Upper lobe of right lung (tissue), 1 donor: ENCODE results near the gene RBFOX1. TPM values are rescaled to one million over a fixed set of nuclear protein-coding genes. Genes with fewer than 3 reads are reported as not detected.

Source experiments
- ATAC-seq: fragments of 200-7000 bp; cut with Tn5 transposase; one replicate; pipeline ENCODE4 v1.9.1; 2020; ENCODE audit warnings: mild to moderate bottlenecking, moderate library complexity
- DNase-seq: peaks from one replicate; pipeline ENCODE4 v3.0.0-alpha.2; 2020
- H3K27ac ChIP-seq: fragments of 200-600 bp; one replicate; pipeline ENCODE4 v1.8.0; 2022
- H3K27me3 ChIP-seq: fragments of 200-600 bp; one replicate; pipeline ENCODE4 v1.8.0; 2022; ENCODE audit warnings: mild to moderate bottlenecking
- H3K36me3 ChIP-seq: fragments of 200-600 bp; one replicate; pipeline ENCODE4 v1.8.0; 2022
- H3K4me1 ChIP-seq: fragments of 200-600 bp; one replicate; pipeline ENCODE4 v1.8.0; 2022
- H3K4me3 ChIP-seq: fragments of 200-600 bp; one replicate; pipeline ENCODE4 v1.8.0; 2022; ENCODE audit warnings: mild to moderate bottlenecking
- H3K9me3 ChIP-seq: fragments of 200-600 bp; one replicate; pipeline ENCODE4 v1.8.0; 2022
- intact Hi-C: fragments of 100-400 bp; cut with DNase I; formaldehyde crosslinking; loops from one replicate; pipeline ENCODE4 v1.11.0; 2022
- total RNA-seq: library from RNA; stranded (reverse); fragmentation: NEBNext Ultra II Directional; extraction: Animal tissue kit (Norgen Biotek cat#: 25700); gene quantifications from one replicate; pipeline ENCODE4 v1.2.1, GENCODE V29; 2021
- TF ChIP-seq, protein P1 (sequence below): fragments of 200-600 bp; IDR thresholded peaks from one replicate; pipeline ENCODE4 v1.8.0; 2022; ENCODE audit warnings: antibody characterized with exemption
- donor health status: DM: no; HTN: yes; CAD: no; lungs with severe emphysema.

Gene RBFOX1
- total RNA-seq, 1 donor from 2014 or later, result not detected

DNA sequence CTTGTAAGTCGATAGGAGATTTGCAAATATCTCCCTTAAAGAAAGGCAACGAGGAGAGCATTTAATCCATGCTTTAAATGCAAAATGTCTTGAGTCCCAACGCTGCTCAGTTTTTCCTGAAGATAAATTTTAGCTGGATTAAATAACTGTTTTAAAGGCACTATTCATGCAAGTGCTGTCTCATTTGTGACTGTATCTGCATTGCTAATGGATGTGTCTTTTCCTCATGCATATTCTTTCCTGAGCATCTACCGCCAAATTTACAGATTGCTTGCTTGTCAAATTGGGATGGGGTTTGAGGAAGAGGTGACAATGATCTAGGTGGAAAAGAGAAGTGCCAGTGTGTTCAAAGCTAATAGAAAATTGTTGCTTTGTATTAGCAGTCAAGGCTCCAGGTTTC lies 106.9 kb downstream of the RBFOX1 start:
- Histone ChIP-seq H3K27me3 (no peaks in the 10 kb centered on the region), H3K36me3 (no peaks in the 10 kb centered on the region), H3K4me3 (no peak overlapping the region), H3K4me1 (no peaks in the 10 kb centered on the region), H3K9me3 (no peaks in the 10 kb centered on the region), H3K27ac (no peak overlapping the region)
- intact Hi-C loops, result no loop called here
- TF ChIP-seq, protein P1, sequence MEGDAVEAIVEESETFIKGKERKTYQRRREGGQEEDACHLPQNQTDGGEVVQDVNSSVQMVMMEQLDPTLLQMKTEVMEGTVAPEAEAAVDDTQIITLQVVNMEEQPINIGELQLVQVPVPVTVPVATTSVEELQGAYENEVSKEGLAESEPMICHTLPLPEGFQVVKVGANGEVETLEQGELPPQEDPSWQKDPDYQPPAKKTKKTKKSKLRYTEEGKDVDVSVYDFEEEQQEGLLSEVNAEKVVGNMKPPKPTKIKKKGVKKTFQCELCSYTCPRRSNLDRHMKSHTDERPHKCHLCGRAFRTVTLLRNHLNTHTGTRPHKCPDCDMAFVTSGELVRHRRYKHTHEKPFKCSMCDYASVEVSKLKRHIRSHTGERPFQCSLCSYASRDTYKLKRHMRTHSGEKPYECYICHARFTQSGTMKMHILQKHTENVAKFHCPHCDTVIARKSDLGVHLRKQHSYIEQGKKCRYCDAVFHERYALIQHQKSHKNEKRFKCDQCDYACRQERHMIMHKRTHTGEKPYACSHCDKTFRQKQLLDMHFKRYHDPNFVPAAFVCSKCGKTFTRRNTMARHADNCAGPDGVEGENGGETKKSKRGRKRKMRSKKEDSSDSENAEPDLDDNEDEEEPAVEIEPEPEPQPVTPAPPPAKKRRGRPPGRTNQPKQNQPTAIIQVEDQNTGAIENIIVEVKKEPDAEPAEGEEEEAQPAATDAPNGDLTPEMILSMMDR, result no peak
- ATAC-seq, result no peak
- no peak for DNase-seq

DNA sequence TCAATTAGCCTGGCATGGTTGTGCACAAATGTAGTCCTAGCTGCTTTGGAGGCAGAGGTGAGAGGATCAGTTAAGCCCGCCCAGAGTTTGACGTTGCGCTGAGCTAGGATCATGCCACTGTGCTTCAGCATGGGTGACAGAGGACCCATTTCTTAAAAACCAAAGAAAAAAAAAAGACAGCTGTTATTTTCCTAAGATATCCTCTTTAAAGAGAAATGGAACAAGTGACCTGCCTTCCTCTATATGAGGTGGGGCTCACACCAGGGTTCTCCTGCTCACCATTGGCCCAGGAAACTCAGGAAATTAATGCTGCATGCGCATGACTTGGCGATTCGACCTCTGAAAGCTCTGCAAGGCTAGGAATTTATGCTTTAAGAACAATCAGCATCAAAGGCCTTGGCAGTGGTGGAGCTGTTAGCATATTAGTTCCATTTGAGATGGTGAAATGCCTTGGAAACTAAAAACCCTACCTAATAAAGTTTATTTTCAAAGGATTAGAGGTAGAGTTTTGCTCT lies 108.3 kb downstream of the RBFOX1 start:
- DNase-seq (no peak), ATAC-seq (no peak)
- H3K9me3 ChIP-seq, result no peaks in the 10 kb centered on the region
- no peaks in the 10 kb centered on the region for H3K36me3 ChIP-seq
- H3K4me1 ChIP-seq, result no peaks in the 10 kb centered on the region
- no peak overlapping the region for H3K4me3 ChIP-seq
- TF ChIP-seq, protein P1, result no peak
- H3K27ac ChIP-seq, result no peak overlapping the region
- intact Hi-C loops, result no loop called here
- H3K27me3 ChIP-seq, result no peaks in the 10 kb centered on the region

DNA sequence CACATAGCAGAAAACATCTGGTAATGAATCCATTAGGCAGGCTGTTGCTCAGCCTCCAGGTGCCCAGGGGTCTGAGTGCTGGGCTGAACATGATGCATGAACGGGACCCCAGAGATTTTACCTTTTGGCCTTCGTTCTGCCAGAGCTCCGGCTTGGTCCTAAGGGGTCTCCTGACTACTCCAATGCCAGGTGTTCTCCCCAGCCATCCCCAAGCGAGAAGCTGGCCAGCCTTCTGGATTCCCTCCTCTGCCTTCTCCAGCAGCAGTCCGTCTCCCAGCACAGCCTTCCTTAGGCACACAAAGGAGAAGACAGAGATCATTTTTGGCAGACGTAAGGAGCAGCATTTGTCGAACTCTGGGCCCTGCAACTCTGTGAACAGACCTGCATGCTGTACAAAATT lies 109.4 kb downstream of the RBFOX1 start:
- Histone ChIP-seq H3K27me3 (no peaks in the 10 kb centered on the region), H3K27ac (no peak overlapping the region), H3K4me3 (no peak overlapping the region), H3K36me3 (no peaks in the 10 kb centered on the region), H3K9me3 (no peaks in the 10 kb centered on the region), H3K4me1 (no peaks in the 10 kb centered on the region)
- ATAC-seq (no peak), DNase-seq (no peak)
- intact Hi-C loops, result no loop called here
- TF ChIP-seq, protein P1, result no peak

DNA sequence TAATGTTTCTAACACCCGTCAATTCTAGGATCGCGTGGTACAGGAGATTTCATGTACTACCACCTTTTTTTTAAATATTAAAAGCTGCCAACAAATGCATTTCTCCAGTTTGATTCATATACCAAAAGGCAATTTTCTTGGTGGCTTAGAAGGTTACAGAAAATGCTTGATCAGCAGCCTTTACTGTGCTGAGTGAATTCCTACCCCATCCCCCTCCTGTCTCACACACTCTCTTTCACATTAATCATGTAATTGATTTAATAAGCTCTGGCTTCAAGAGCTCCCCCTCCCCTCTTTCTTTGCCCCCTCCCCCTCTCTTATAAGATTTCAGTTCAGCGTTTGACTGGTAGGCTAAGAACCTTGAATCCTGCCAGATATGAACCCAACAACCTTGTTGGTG lies 110.5 kb downstream of the RBFOX1 start:
- ATAC-seq (no peak), DNase-seq (no peak)
- Histone ChIP-seq H3K4me1 (no peaks in the 10 kb centered on the region), H3K36me3 (no peaks in the 10 kb centered on the region), H3K27me3 (no peaks in the 10 kb centered on the region), H3K4me3 (no peak overlapping the region), H3K27ac (no peak overlapping the region), H3K9me3 (no peaks in the 10 kb centered on the region)
- TF ChIP-seq, protein P1, result no peak
- intact Hi-C loops, result no loop called here

DNA sequence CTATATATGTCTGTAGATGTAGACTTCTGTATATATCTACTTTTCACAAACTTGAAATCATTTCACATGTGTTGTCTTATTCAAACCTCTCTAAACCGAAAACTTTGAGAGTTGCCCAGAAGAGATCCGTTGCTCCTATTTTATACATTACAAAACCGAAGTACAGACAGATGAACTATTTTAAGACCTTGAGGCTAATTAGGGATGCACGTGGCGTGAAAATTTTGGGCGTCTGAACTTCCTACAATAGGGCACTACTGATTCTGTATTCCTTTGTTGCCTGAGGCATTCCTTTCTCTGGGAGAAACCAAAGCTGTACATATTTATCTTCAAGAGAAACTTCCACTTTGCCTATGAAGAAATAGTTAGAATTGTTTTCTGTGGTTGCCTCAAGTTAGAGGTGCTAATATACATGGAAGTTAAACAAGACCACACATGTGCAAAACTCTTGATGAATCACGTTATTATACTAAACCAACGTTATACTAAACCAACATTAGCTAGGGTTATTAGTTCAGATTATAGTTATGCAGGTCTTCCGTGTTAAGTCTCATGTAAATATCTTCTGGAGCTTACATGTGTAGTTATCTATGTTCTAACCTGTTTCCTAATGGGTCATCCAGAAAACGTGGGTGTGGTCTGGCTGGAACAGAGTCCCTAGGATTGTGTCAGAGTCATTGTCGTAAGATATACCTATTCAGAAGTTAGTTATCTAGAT lies 111.2 kb downstream of the RBFOX1 start:
- Histone ChIP-seq H3K9me3 (no peaks in the 10 kb centered on the region), H3K36me3 (no peaks in the 10 kb centered on the region), H3K27ac (no peak overlapping the region), H3K4me3 (no peak overlapping the region), H3K4me1 (no peaks in the 10 kb centered on the region), H3K27me3 (no peaks in the 10 kb centered on the region)
- no peak for DNase-seq
- intact Hi-C loops, result no loop called here
- ATAC-seq, result no peak
- TF ChIP-seq, protein P1, result no peak
